DOHH2 (cell line): ENCODE measurements around the gene UNC5A.

Experiments
- EZH2phosphoT487 ChIP-seq: fragments of 200-600 bp; sonication (generic); IDR thresholded peaks from 2 replicates; pipeline ENCODE4 v1.6.1; 2017; ENCODE audit warnings: borderline replicate concordance, mild to moderate bottlenecking, antibody characterized with exemption, low read length, moderate library complexity, mixed read lengths
- TF ChIP-seq, protein P1 (sequence below): fragments of 200-600 bp; sonication (generic); IDR thresholded peaks from one replicate; pipeline ENCODE4 v1.5.1; 2014; ENCODE audit warnings: antibody characterized with exemption, mild to moderate bottlenecking, low read depth, low read length; ENCODE audit not compliant: poor library complexity, severe bottlenecking

DNA sequence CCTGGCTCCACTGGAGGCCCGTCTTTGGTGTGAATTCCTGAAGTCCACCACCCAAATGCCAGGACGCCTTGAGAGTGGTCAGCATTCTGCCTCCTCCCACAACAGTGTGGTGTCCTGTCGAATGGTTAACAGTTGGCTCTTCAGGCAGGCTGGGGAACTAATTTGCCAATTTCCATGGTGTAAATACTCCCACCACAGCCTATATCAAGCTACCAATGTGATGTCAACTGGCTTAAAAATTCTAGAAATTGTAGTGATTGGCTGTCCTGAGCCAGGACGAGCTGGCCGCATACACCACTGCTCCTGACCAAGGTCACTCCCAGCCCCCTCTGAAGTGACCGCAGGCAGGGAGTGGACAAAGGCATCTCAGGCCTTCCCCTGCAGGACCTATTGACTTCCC, 11.1 kb downstream of the UNC5A start:
- TF ChIP-seq, protein P1, sequence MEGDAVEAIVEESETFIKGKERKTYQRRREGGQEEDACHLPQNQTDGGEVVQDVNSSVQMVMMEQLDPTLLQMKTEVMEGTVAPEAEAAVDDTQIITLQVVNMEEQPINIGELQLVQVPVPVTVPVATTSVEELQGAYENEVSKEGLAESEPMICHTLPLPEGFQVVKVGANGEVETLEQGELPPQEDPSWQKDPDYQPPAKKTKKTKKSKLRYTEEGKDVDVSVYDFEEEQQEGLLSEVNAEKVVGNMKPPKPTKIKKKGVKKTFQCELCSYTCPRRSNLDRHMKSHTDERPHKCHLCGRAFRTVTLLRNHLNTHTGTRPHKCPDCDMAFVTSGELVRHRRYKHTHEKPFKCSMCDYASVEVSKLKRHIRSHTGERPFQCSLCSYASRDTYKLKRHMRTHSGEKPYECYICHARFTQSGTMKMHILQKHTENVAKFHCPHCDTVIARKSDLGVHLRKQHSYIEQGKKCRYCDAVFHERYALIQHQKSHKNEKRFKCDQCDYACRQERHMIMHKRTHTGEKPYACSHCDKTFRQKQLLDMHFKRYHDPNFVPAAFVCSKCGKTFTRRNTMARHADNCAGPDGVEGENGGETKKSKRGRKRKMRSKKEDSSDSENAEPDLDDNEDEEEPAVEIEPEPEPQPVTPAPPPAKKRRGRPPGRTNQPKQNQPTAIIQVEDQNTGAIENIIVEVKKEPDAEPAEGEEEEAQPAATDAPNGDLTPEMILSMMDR, result no peak
- no peak for TF ChIP-seq EZH2phosphoT487
